Fibroblast of lung (primary cell): ENCODE data around the gene EIF3B.

Experiments
- EZH2 ChIP-seq: IDR thresholded peaks from 2 replicates; pipeline ENCODE4 v1.5.1; 2012; ENCODE audit warnings: low read length, control low read depth, mild to moderate bottlenecking; ENCODE audit errors: missing control alignments
- TF ChIP-seq, protein P1 (sequence below), 2 donors: IDR thresholded peaks in 1 of 2; conservative IDR thresholded peaks in 1 of 2; 1 replicate in 1 of 2; 2 replicates in 1 of 2; pipeline ENCODE4 v1.5.1; 2011 to 2012; ENCODE audit warnings: low read length in 2 of 2, control low read depth in 1 of 2, inconsistent platforms in 1 of 2, low read depth in 1 of 2, mild to moderate bottlenecking in 1 of 2

DNA sequence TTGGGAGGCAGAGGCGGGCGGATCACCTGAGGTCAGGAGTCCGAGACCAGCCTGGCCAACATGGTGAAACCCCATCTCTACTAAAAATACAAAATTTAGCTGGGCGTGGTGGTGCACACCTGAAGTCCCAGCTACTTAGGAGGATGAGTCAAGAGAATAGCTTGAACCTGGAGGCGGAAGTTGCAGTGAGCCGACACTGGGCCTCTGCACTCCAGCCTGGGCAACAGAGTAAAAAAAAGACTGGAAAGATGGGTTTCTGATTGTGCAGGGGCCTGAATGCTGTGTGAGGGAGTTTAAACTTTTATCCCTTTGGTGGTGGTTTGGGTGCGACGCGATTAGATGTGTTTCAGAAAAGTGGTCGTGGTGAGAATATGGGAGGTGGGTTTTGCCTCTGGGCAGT lies 50.6 kb downstream of the EIF3B start:
- TF ChIP-seq, protein P1, sequence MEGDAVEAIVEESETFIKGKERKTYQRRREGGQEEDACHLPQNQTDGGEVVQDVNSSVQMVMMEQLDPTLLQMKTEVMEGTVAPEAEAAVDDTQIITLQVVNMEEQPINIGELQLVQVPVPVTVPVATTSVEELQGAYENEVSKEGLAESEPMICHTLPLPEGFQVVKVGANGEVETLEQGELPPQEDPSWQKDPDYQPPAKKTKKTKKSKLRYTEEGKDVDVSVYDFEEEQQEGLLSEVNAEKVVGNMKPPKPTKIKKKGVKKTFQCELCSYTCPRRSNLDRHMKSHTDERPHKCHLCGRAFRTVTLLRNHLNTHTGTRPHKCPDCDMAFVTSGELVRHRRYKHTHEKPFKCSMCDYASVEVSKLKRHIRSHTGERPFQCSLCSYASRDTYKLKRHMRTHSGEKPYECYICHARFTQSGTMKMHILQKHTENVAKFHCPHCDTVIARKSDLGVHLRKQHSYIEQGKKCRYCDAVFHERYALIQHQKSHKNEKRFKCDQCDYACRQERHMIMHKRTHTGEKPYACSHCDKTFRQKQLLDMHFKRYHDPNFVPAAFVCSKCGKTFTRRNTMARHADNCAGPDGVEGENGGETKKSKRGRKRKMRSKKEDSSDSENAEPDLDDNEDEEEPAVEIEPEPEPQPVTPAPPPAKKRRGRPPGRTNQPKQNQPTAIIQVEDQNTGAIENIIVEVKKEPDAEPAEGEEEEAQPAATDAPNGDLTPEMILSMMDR (conservative IDR thresholded peaks at IDR 0.05 in 1 of 2, IDR thresholded peaks at IDR 0.05 in 1 of 2; ENCODE audit: low read depth in 1 of 2, low read length in 2 of 2) = no peak
- TF ChIP-seq EZH2 = no peak
